Transverse colon (tissue), 3 donors: ENCODE data around the gene MAGI2.

ENCODE experiments used
- EP300 ChIP-seq: sonication (generic); formaldehyde crosslinking; IDR thresholded peaks from one replicate; pipeline ENCODE4 v1.6.1; 2017; ENCODE audit warnings: antibody characterized with exemption, low read depth
- POLR2A ChIP-seq: fragments of 450-650 bp; IDR thresholded peaks from one replicate; pipeline ENCODE4 v1.6.1; 2016; ENCODE audit warnings: antibody characterized with exemption, mild to moderate bottlenecking, moderate library complexity
- TF ChIP-seq, protein P1 (sequence below), 5 experiments: fragments of 200-600 bp in 3 of 5; fragments of 450-650 bp in 2 of 5; sonication (generic) in 3 of 5; IDR thresholded peaks; 1 replicate in 2 of 5; 2 replicates in 3 of 5; pipeline ENCODE4 v1.5.1; 2016 to 2017; ENCODE audit warnings: antibody characterized with exemption in 5 of 5, inconsistent platforms in 3 of 5, mild to moderate bottlenecking in 2 of 5, moderate library complexity in 1 of 5

DNA sequence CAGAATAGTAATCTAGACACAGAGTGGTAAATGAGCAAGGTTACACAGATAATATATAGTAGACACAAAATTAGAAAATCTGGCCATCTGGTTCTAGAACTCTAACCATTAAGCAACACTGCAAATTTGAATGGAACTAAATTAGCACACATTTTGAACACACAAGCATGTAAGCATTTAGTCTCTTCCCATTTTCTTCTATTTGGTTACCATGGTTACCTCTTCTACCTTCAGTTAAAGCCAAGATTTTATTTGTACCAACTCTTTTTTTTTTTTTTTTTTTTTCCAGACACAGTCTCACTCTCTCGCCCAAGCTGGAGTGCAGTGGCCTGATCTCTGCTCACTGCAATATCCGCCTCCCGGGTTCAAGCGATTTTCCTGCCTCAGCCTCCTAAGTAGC, 790.5 kb downstream of the MAGI2 start:
- TF ChIP-seq, protein P1, sequence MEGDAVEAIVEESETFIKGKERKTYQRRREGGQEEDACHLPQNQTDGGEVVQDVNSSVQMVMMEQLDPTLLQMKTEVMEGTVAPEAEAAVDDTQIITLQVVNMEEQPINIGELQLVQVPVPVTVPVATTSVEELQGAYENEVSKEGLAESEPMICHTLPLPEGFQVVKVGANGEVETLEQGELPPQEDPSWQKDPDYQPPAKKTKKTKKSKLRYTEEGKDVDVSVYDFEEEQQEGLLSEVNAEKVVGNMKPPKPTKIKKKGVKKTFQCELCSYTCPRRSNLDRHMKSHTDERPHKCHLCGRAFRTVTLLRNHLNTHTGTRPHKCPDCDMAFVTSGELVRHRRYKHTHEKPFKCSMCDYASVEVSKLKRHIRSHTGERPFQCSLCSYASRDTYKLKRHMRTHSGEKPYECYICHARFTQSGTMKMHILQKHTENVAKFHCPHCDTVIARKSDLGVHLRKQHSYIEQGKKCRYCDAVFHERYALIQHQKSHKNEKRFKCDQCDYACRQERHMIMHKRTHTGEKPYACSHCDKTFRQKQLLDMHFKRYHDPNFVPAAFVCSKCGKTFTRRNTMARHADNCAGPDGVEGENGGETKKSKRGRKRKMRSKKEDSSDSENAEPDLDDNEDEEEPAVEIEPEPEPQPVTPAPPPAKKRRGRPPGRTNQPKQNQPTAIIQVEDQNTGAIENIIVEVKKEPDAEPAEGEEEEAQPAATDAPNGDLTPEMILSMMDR (IDR thresholded peaks at IDR 0.05) = no peak
- no peak for TF ChIP-seq POLR2A
- no peak for TF ChIP-seq EP300
